Measurements from ENCODE around the gene VPS4B. TPM values are rescaled to one million over a fixed set of nuclear protein-coding genes. Genes with fewer than 3 reads are reported as not detected.

VPS4B gene
- total RNA-seq, 1 donor from 2014 or later = 65.5 TPM

DNA sequence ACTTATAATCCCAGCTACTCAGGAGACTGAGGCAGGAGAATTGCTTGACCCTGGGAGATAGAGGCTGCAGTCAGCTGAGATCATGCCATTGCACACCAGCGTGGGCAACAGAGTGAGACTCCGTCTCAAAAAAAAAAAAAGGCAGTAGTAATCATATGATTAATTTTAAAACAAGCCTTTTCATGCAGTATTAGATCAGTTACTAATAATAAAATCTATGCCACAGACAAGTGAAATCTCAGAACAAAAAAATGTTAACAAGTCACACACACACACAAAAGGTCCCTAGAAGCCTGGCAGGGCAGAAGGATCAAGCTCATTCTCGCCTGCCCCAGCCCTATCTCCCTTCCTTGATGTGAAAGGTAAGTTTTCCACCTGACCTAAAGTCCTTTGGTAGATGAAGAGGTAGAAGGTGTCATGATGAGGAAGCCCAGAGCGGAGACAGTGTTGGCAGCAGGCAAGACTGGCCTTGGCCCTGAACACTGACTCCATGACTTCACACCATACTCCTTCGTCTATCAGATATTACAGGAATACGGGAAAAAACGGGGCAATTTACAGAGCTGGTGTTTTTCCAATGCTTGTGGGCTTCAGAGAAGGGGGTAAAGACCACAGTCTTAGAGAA lies 65.9 kb downstream of the VPS4B start:
- Mint-ChIP-seq H3K4me1 (ENCODE audit: low read depth, unreplicated experiment) (no peaks in the 10 kb centered on the region), H3K9me3 (ENCODE audit: unreplicated experiment) (no peaks in the 10 kb centered on the region), H3K27me3 (ENCODE audit: low read depth, unreplicated experiment) (no peaks in the 10 kb centered on the region), H3K36me3 (ENCODE audit: low read depth, unreplicated experiment) (peaks cover 7% of the 10 kb centered on the region), H3K4me3 (ENCODE audit: unreplicated experiment) (no peak overlapping the region), H3K27ac (ENCODE audit: unreplicated experiment) (no peak overlapping the region)
- TF ChIP-seq, protein P1, sequence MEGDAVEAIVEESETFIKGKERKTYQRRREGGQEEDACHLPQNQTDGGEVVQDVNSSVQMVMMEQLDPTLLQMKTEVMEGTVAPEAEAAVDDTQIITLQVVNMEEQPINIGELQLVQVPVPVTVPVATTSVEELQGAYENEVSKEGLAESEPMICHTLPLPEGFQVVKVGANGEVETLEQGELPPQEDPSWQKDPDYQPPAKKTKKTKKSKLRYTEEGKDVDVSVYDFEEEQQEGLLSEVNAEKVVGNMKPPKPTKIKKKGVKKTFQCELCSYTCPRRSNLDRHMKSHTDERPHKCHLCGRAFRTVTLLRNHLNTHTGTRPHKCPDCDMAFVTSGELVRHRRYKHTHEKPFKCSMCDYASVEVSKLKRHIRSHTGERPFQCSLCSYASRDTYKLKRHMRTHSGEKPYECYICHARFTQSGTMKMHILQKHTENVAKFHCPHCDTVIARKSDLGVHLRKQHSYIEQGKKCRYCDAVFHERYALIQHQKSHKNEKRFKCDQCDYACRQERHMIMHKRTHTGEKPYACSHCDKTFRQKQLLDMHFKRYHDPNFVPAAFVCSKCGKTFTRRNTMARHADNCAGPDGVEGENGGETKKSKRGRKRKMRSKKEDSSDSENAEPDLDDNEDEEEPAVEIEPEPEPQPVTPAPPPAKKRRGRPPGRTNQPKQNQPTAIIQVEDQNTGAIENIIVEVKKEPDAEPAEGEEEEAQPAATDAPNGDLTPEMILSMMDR (IDR thresholded peaks at IDR 0.05; ENCODE audit: insufficient read depth, low read depth, low read length) = no peak
- TF ChIP-seq EZH2 (IDR thresholded peaks at IDR 0.05; ENCODE audit: insufficient read depth, low read length) = no peak
- DNase-seq (ENCODE audit: low read depth) (no peak), FAIRE-seq (no peak)
- no peaks in the 10 kb centered on the region for H3K27me3 ChIP-seq (ENCODE audit: insufficient read depth, low read length)
- no peak overlapping the region for H3K27ac ChIP-seq (ENCODE audit: low read depth, low read length)
- no peak overlapping the region for H3K4me3 ChIP-seq (ENCODE audit: insufficient read depth, low read depth, low read length)
- H3K36me3 ChIP-seq (ENCODE audit: insufficient read depth, low read length) = peaks cover 50% of the 10 kb centered on the region
- no peak overlapping the region for H2AFZ ChIP-seq (ENCODE audit: low read depth, low read length)
- no peaks in the 10 kb centered on the region for H3K4me1 ChIP-seq (ENCODE audit: insufficient read depth, low read length)
- H3K4me2 ChIP-seq (ENCODE audit: low read length) = no peak overlapping the region
- H3K9me3 ChIP-seq (ENCODE audit: insufficient read depth, low read depth, low read length) = no peaks in the 10 kb centered on the region
- H3K79me2 ChIP-seq (ENCODE audit: insufficient read depth, low read length) = no peaks in the 10 kb centered on the region
- H3K9ac ChIP-seq (ENCODE audit: low read length) = no peak overlapping the region
- H4K20me1 ChIP-seq (ENCODE audit: insufficient read depth, low read length) = peaks cover 3% of the 10 kb centered on the region

DNA sequence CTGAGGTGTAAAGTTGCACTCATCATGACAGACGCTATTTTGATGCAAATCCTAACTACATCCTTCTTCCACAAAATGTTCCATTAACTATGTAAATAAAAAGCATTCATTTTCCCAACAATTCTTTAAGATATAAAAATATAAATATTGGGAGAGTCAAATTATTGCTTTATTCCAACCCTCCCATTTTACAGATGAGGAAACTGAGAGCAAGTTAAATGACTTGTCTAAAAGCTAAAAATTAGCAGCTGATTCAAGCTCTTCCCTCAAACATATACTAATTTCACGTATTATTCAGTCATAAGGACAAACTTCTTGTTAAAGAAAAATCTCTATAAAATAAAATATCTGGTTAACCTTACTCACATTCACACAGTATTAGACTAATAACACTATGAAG lies 72.0 kb downstream of the VPS4B start:
- Histone ChIP-seq H3K36me3 (ENCODE audit: insufficient read depth, low read length) (peaks cover 59% of the 10 kb centered on the region), H3K4me3 (ENCODE audit: insufficient read depth, low read depth, low read length) (no peak overlapping the region)
- H3K36me3 Mint-ChIP-seq (ENCODE audit: low read depth, unreplicated experiment) = peaks cover 12% of the 10 kb centered on the region

More for the DNA sequence above, 72.0 kb downstream of the VPS4B start:
- Mint-ChIP-seq H3K27me3 (ENCODE audit: low read depth, unreplicated experiment) (no peaks in the 10 kb centered on the region), H3K27ac (ENCODE audit: unreplicated experiment) (no peak overlapping the region), H3K4me1 (ENCODE audit: low read depth, unreplicated experiment) (no peaks in the 10 kb centered on the region), H3K9me3 (ENCODE audit: unreplicated experiment) (no peaks in the 10 kb centered on the region), H3K4me3 (ENCODE audit: unreplicated experiment) (no peak overlapping the region)
- FAIRE-seq (no peak), DNase-seq (ENCODE audit: low read depth) (no peak)
- Histone ChIP-seq H3K4me1 (ENCODE audit: insufficient read depth, low read length) (no peaks in the 10 kb centered on the region), H3K9me3 (ENCODE audit: insufficient read depth, low read depth, low read length) (no peaks in the 10 kb centered on the region), H2AFZ (ENCODE audit: low read depth, low read length) (no peak overlapping the region), H4K20me1 (ENCODE audit: insufficient read depth, low read length) (peaks cover 13% of the 10 kb centered on the region), H3K27ac (ENCODE audit: low read depth, low read length) (no peak overlapping the region), H3K79me2 (ENCODE audit: insufficient read depth, low read length) (peaks cover 2% of the 10 kb centered on the region), H3K4me2 (ENCODE audit: low read length) (no peak overlapping the region), H3K9ac (ENCODE audit: low read length) (no peak overlapping the region), H3K27me3 (ENCODE audit: insufficient read depth, low read length) (no peaks in the 10 kb centered on the region)
- TF ChIP-seq EZH2 (IDR thresholded peaks at IDR 0.05; ENCODE audit: insufficient read depth, low read length) = no peak
- TF ChIP-seq, protein P1 (IDR thresholded peaks at IDR 0.05; ENCODE audit: insufficient read depth, low read depth, low read length) = no peak

Data from astrocyte (in vitro differentiated cells and primary cell).